HG02943 (cell line): ENCODE data around the gene PSMG4.
"Not testable (repeated sequence)": the region's sequence is repeated elsewhere in the genome, so short reads cannot be mapped to it uniquely, and the experiment has no call there.

Experiments used
- ATAC-seq: cut with Tn5 transposase; IDR thresholded peaks from one replicate; pipeline ENCODE4 v1.9.1; 2021; ENCODE audit warnings: mild to moderate bottlenecking, low read depth, moderate library complexity; ENCODE audit not compliant: unreplicated experiment

Gene PSMG4

DNA sequence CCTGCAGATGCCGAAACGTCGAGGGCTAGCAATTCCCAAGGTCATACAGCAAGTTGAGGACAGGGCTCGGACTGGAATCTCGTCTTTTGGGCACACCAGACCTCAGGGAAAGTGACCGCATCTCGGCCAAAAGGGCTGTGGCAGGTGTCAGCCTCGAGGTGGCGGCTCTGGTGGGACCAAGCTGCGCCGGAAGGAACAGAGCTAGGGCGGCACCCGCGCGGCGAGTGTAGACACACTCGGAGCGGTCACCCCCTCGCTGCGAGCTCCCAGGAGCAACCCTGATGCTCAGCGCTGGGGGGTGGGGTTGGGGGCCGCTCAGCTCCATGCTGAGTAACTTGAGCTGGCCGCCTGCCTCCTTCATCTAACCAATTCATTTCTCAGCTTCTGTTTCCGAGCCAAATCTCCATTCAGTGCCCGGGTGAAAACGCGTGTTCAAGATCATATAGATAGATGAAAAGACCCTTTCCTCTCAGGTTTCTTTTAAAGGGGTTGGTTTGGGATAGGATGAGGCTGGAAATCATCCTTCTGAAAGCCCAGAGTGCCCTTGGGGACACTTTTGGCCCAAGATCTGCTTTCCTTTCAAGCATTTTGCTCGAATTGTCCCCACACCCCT is 29.1 kb upstream of the PSMG4 start:
- ATAC-seq = no peak

DNA sequence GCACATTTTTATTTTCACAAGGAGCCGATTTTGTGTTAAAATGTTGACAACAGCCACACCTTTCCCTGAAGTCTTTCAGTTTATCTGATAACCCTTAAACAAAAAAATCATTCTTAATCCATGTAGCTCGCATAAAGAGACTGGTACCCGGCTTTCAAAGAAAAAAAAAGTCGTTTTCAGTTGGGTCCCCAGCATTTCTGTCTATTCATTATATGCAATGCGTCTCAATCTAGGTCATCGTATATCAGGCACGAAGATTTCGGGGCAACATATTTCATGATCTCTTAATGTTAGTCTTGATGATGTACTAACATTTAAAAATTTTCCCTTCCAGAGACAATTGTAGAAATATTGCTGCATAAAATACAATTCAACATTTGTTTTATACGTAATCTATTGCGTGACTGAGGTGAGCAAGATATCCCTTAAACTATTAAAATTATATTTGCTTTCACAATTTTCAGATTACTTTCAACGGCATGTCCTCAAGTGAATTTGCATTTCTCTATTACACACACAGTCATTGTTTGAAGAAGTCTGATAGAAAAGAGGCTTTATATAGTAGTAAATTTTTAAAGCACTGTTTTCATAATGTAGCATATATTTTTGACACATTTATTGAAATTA is 28.4 kb upstream of the PSMG4 start:
- ATAC-seq = no peak

DNA sequence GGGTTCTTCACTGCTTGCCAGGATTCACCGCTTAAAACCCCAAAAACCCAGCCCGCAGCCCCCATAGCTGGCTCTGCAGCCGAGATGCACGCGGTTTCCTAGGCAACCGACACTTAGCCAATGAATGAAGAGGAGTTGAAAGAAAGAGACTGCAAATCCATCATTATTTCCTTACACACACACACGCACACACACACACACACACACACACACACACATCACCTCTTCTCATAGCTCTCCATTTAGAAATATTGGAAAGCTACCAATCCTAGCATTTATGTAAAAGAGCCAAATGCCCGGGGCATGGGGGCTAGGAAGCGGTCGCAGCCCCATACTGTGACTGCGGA is 27.9 kb upstream of the PSMG4 start:
- ATAC-seq = no peak

DNA sequence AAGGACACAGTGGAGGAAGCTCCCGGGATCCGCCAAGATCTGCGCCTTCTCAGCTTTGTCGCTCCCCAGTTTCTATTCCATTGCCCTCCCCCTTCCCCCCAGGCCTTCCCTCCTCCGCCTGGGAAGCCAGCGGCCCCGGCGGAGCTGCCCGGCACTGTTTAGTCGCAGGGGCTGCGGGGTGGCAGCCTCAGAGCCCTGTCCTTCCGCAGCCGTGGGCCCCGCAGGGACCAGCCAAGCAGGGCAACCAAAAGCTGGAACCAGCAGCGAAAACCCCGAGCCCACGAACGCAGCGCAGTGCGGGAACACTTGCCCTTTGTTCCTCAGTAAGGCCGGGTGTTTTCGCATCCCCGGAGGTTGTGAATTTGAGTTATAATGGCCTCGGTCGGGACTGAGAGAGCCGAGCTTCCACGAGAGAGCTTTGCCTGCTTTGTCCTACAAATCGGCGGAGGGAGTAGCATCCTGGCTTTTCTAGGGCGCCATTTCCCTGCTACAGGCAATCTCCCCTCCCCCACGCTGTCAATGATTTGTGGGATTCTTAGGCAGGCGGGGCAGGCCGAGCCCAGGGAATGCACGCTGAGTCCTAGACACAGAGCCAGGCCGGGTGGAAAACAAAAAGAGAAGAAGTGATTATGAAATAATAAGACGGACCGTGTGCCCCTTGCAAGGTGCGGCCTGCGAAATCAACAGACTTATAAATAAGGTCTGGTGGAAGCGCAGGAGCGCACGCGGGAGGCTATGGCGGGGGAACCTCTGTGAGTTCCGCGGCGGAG is 27.3 kb upstream of the PSMG4 start:
- ATAC-seq = no peak

DNA sequence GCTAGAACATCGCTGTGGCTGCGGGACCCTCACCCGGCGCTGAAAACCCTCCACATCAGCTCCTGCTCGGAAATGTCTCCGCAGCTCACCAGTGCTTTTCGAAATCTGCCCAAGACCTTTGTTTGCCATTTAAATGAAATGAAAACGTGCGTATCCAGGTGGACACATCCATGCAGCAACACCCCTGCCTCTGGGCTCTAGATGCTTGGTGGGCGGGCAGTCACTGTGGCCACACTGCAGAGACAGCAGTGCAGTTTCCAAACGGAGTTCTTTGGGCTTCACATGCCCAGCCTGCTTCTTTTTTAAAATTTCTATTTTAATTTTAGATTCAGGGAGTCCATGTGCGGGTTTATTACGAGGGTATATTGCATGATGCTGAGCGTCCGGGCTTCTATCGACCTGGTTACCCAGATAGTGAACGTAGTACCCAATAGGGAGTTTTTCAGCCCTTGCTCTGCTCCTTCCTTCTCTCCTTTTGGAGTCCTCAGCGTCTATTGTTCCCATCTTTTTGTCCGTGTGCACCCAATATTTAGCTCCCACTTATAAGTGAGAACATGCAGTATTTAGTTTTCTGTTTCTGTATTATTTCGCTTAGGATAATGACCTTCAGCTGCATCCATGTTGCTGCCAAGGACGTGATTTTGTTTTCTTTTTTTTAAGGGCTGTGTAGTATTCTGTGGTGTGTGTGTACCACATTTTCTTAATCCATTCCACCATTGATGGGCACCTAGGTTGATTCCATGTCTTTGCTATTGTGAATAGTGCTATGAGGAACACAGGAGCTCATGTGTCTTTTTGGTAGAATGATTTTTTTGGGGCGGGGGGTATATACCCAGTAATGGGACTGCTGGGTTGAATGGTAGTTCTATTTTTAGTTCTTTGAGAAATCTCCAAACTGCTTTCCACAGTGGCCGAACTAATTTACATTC is 26.5 kb upstream of the PSMG4 start:
- ATAC-seq = no peak

DNA sequence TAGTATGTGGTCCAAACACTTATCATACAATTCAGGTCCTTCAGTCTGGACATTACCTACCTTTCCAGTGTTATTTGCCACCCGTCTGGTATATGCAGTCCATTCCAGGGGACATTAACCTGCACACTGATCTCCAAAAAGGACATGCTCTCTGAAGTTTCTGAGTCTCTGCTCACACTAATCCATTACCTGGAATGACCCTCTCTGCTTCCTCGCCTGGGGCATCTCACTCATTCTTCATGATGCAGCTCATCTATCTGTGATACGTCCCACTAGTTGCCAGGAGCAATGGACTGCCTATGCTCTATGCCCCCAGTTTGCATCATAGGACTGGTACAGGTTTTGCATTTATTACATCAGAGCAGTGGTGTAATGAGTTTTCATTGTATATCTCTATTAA is 25.4 kb upstream of the PSMG4 start:
- no peak for ATAC-seq

DNA sequence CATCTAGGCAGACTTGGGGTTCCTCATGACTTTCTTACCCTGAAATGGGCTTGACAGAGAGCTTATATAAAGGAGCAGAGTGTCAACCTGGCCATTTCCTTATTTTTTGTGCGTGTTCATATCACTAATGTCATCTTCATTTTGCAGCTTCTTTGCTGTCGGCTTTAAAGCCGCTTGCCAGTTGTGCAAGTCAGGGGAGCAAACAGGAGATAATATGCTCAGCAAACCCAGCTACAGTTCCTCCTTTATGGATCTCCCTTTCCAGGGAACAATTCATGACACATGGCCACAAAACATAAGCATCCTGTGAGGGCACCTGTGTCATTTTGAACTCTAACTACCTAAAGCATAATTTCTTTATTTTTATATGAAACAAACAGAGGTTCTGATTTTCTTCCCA is 24.8 kb upstream of the PSMG4 start:
- ATAC-seq = no peak

DNA sequence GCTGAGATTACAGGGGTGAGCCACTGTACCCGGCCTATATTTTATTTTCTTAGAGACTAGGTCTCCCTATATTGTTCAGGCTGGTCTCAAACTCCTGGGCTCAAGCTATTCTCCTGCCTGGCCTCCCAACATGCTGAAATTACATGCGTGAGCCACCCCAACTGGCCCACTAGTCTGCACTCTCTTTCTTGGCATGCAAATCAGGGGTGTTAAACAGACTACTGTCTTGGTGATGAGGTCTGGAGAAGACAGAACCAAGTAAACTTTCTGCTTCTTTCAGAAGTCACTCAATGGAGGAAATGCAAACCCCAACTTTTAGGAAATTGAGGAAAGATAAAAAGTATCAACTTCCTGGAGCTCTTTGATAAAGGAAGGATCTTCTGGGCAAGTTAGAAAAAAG is 23.3 kb upstream of the PSMG4 start:
- ATAC-seq = no peak

DNA sequence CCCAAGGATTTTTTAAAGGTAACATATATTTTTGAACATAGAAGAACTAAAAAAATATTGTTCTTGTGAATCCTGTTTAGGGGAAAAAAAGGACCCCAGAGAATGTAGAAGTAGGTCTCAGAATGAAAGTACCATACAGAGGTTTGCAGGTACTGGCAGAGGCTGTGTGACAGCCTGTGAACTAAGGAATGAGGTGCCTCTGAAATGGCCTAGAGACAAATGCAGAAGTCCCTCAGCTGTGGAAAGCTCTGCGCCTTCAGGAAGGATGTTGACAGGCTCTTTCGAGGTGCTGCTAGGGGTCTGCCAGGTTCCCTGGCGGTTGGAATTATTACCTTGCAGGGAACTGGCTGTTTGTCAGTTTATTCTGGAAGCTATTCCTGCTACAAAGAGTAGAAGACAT is 22.7 kb upstream of the PSMG4 start:
- ATAC-seq = no peak

DNA sequence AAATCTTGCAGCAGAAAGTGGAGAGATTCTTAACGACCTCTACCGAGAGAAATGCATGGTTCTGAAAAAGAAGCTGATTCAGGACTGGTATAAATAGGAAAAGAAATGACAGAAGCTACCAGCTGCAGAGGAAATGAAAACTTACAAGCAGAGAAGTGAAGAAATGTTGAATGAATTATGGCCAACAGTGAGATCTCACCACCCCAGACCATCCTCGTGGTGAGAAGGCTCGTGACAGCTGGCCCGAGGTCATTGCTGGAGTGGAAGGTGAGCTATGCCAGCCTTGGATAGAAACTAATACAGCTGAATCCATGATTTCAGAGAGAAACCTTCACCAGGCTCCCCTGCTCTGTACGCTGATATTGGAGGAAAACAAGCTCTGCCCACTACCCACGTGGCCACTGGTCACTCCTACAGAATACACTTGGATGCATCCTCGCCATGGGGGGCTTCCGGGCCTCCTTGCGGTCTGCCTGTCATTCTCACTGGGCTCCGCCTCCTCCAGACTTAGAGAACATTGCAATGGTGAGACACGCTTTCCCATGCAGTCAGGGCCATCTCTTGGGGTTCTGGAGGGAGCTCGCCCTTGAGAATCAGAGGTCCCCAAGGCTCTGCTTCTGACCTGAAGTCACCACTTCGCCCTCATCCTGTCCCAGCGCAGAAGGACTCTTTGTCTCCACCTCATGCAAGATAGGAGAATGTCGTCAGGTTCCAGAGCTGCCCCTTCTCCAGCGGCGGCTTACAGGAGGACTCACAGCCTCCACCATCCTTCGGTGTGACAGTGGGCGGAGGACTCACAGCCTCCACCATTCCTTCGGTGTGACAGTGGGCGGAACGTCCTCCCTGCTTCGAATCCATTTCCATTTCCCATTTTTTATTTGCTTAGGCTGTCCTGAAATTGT is 20.7 kb upstream of the PSMG4 start:
- ATAC-seq = no peak

DNA sequence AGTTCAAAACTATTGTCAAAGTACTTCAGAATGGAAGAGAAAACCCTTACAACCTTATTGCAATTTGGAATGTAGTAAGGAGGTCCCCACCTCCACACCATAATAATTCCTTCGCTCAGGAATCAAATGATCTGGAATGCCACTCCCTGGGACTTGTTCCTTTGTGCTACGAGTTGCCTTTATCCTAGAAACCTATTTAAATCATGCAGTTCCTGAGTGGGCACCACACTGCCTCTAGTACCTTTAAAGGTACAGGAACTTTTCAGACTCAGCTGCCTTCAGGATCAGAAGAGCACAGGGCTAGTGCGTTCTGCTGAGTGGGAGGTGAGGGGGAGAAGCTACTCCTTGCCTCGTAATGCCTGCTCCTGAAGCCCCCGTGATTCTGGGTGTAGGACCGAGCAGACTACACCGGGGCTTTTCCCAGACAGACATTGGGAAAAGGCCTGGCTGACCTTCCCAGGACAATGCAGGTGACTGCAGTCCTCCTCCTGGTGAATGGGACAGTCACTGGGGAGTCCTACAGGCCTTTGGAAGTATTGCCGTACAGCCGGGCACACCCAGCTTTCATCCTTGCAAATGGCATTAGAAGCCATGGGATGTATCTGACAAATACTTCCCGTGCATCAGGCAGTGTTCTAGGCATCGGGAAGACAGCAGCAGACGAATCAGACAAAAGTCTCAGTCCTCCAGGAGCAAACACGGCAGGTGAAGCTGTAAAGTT is 19.5 kb upstream of the PSMG4 start:
- ATAC-seq = no peak

DNA sequence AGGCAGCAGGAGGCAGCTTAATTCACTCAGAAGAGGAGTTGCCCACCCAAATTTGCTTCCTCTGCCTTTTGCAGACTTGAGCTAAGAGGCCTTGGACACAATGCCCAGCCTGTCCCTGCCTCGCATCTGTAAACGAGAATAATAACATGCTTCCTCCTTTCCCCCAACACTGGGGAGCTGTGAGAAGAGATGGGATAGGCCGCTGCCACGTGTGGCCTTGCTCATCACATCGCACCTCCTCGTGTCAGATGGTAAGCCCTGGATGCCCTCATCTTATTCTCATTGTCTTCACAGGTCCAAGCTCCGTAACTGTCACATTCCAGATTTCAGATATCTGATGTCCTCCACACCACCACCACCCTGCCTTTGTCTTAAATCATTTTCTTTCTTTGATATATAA is 18.2 kb upstream of the PSMG4 start:
- no peak for ATAC-seq

DNA sequence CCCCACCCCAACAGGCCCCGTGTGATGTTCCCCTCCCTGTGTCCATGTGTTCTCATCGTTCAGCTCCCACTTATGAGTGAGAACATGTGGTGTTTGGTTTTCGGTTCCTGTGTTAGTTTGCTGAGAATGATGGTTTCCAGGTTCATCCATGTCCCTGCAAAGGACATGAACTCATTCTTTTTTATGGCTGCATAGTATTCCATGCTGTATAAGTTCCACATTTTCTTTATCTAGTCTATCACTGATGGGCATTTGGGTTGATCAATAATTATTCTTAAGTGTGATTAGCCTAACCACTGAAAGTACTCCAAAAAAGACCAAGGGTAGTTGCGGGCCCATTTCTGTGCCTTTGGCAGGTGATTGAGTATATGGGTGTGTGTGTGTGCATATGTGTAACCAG is 17.0 kb upstream of the PSMG4 start:
- ATAC-seq = not testable (repeated sequence)

DNA sequence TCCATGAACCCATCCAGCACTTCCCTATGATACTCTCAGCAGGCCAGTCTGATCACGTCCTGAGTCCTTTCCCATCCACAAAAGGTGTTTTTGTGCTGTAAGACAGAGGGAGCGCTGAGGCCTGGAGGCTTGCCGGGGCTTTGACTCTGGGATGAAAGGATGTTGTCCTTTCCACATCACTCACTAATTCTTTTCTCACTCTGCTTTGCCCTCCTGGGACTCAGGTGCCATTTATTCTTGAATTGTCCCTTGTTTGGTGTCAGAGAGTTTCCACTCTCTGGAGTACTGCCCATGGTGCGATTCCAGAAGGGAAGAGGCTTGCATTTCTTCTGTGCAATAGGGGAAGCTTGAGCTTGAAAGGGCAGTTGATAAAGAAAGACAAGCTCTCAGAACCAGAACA is 16.0 kb upstream of the PSMG4 start:
- ATAC-seq = no peak

DNA sequence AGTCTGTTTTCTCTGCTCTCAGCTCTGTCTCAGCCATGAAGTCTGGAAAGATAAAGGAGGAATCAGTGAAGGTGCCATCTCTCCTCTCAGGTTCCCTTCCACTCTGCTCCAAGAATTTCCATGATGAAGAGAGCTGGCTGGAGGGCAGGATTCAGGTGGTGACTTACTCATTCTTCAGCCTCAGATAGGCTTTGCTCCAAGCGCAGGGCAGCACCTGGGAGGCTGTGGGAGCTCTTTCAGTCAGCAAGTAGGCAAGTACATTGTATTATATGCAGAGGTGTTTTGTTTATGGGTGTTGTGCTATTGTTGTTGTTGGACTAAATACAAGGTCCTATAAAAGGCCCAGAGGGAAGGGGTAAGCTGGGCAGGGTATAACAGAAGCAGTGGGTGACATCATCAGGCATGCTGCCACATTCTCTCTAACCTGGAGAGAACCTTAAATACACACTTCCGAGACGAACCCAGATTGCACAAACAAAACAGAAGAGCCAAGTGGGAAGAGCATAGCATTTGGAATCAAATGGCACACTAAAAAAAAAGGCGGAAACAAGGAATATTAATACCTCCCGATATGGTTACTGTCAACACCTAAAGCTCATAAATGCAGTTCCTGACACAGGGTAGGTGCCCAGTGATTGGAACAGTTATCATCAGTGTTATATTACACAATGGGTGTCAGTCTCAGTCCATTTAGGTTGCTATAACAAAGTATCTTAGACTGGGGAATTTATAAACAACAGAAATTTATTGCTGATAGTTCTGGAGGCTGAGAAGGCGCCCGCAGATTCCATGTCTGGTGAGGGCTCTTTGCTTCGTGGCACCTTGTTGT is 14.5 kb upstream of the PSMG4 start:
- no peak for ATAC-seq

DNA sequence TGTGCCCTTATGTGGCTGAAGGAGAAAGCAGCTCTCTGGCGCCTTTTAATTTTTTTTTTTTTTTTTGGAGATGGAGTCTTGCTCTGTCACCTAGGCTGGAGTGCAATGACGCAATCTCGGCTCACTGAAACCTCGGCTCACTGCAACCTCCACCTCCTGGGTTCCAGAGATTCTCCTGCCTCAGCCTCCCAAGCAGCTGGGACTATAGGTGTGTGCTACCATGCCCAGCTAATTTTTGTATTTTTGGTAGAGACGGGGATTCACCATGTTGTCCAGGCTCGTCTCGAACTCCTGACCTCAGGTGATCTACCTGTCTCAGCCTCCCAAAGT is 13.9 kb upstream of the PSMG4 start:
- ATAC-seq = not testable (repeated sequence)

DNA sequence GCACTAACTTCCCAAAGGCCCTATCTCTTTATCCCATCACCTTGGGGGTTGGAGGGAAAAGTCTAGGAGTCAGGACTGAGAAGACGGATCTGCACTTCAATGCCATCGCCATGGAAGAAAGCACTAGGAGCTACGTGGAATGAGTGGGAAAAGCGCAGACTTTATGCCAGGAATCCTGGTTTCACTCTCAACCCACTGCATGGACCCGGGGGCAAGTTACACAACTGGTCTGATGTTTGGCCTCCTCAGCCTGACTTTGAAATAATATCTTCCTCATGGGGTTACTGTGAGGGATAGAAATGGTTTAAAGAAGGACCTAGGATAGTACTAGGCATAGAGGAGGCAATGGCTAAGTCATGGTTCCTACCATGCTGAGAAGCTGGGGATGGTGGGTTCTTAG is 13.5 kb upstream of the PSMG4 start:
- no peak for ATAC-seq

DNA sequence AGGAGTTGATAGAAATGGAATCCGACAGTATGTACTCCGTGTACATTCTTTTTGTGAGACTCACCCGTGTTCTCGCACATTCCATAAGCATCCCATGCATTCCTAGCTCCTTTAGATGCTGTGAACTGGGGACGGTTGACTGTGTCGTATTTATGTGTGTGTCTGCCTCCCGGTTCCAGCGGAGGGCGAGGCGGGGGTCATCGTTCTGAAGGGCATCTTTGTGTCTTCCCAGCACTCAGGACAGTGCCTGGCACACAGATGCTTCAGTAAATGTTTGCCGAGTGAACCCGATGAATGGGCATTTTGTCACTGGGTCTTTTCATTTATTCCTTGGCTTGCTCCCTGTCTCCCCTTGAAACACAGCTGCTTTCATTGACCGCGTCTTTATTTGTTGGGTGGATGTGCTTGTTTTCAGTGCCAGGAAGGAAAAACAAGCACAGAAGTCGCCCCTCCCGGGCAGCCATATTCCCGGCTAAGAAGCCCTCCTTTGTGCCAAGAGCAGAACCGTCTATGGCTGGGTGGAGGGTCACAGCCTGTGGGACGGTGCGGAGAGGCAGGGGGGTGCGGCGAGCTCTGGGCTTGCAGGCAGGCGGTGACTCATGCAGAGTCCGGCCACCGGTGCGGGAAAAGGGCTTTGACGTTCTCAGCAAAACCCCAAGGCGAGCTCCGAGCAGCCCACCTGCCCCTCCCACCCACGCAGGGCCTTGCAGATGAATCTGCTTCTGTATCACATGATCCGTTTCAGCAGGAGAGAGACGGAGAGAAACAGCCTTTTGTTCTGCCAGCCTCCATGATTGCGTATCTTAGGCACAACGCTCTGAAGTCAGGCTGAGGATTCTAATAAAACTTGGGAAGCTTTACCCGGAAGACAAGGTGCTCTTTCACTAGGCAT is 11.2 kb upstream of the PSMG4 start:
- no peak for ATAC-seq
